IMR-90 (cell line): Measurements from ENCODE around the gene DHRS7B. TPM values are rescaled to one million over a fixed set of nuclear protein-coding genes. Genes with fewer than 3 reads are reported as not detected.

ENCODE experiments used
- ATAC-seq: fragments of 200-7000 bp; cut with Tn5 transposase; 2 replicates; pipeline ENCODE4 v1.9.1; 2020; ENCODE audit warnings: low read depth, mild to moderate bottlenecking, moderate library complexity
- BruUV-seq: library from RNA; stranded (reverse); fragments of 400-500 nt; replicated peaks from 2 replicates; lab custom pipeline; 2021; lab: Mats Ljungman, UMichigan
- CTCF ChIA-PET: fragments of 300-600 bp; formaldehyde crosslinking; extraction: SDS; loops from one replicate; lab custom pipeline; 2021; ENCODE audit warnings: antibody characterized with exemption; lab: Yijun Ruan, JAX
- POLR2A ChIA-PET: fragments of 300-600 bp; sonication (Branson Sonifier 250); formaldehyde crosslinking; loops from one replicate; lab custom pipeline; 2022; ENCODE audit warnings: antibody characterized with exemption; ENCODE audit not compliant: unreplicated experiment; lab: Charles Lee
- DNase-seq: peaks from one replicate; pipeline ENCODE4 v3.0.0; 2013
- H2AFZ ChIP-seq: replicated peaks from 2 replicates; pipeline ENCODE3; 2013; ENCODE audit warnings: low read length, mild to moderate bottlenecking; ENCODE audit not compliant: poor library complexity
- H2AK5ac ChIP-seq: 2 replicates; pipeline ENCODE4 v1.6.1; 2013; ENCODE audit warnings: low read depth, low read length, inconsistent platforms
- H2AK9ac ChIP-seq: replicated peaks from 2 replicates; pipeline ENCODE3; 2013; ENCODE audit warnings: mild to moderate bottlenecking, low read depth, low read length, moderate library complexity; ENCODE audit not compliant: poor library complexity
- H2BK120ac ChIP-seq: 2 replicates; pipeline ENCODE4 v1.6.1; 2013; ENCODE audit warnings: low read depth, low read length, inconsistent platforms
- H2BK15ac ChIP-seq: 3 replicates; pipeline ENCODE4 v1.6.1; 2013; ENCODE audit warnings: low read depth, low read length, inconsistent platforms
- H2BK20ac ChIP-seq: 2 replicates; pipeline ENCODE4 v1.6.1; 2013; ENCODE audit warnings: low read depth, mild to moderate bottlenecking, inconsistent platforms, low read length, moderate library complexity
- H2BK5ac ChIP-seq: 2 replicates; pipeline ENCODE4 v1.6.1; 2013; ENCODE audit warnings: mild to moderate bottlenecking, low read depth, low read length, inconsistent platforms; ENCODE audit not compliant: poor library complexity, severe bottlenecking
- H3K14ac ChIP-seq: replicated peaks from 2 replicates; pipeline ENCODE4 v1.6.1; 2013; ENCODE audit warnings: low read depth, low read length, inconsistent platforms
- H3K18ac ChIP-seq: 2 replicates; pipeline ENCODE4 v1.6.1; 2013; ENCODE audit warnings: low read depth, low read length, control low read depth
- H3K23ac ChIP-seq: 2 replicates; pipeline ENCODE4 v1.6.1; 2013; ENCODE audit warnings: low read depth, low read length, inconsistent platforms
- H3K27ac ChIP-seq: 2 replicates; pipeline ENCODE4 v1.5.1; 2013; ENCODE audit warnings: mild to moderate bottlenecking, control low read depth, low read length; ENCODE audit not compliant: insufficient read depth
- H3K27me3 ChIP-seq: 2 replicates; pipeline ENCODE4 v1.6.1; 2013; ENCODE audit warnings: low read length; ENCODE audit not compliant: control insufficient read depth, insufficient read depth
- H3K36me3 ChIP-seq: 2 replicates; pipeline ENCODE4 v1.6.1; 2013; ENCODE audit warnings: low read length, mixed read lengths; ENCODE audit not compliant: control insufficient read depth, insufficient read depth
- H3K4ac ChIP-seq: 2 replicates; pipeline ENCODE4 v1.6.1; 2013; ENCODE audit warnings: low read depth, low read length, inconsistent platforms
- H3K4me1 ChIP-seq: 2 replicates; pipeline ENCODE4 v1.6.1; 2013; ENCODE audit warnings: low read length, mixed read lengths; ENCODE audit not compliant: control insufficient read depth, insufficient read depth
- H3K4me2 ChIP-seq: 2 replicates; pipeline ENCODE4 v1.6.1; 2013; ENCODE audit warnings: low read depth, mild to moderate bottlenecking, control low read depth, low read length, moderate library complexity
- H3K4me3 ChIP-seq: 2 replicates; pipeline ENCODE4 v1.5.1; 2013; ENCODE audit warnings: low read depth, mild to moderate bottlenecking, control low read depth, low read length, moderate library complexity; ENCODE audit not compliant: insufficient read depth
- H3K56ac ChIP-seq: 2 replicates; pipeline ENCODE4 v1.6.1; 2013; ENCODE audit warnings: low read length, inconsistent platforms; ENCODE audit not compliant: insufficient read depth; ENCODE audit errors: extremely low read depth
- H3K79me1 ChIP-seq, 2 experiments: 2 replicates each; pipeline ENCODE4 v1.6.1; 2013; ENCODE audit warnings: low read length in 2 of 2, inconsistent platforms in 1 of 2, low read depth in 1 of 2
- H3K9ac ChIP-seq: 2 replicates; pipeline ENCODE4 v1.6.1; 2013; ENCODE audit warnings: low read depth, low read length, control low read depth
- H3K9me1 ChIP-seq: 2 replicates; pipeline ENCODE4 v1.6.1; 2013; ENCODE audit warnings: low read length, inconsistent platforms; ENCODE audit not compliant: insufficient read depth
- H3K9me3 ChIP-seq: 2 replicates; pipeline ENCODE4 v1.6.1; 2013; ENCODE audit warnings: low read length; ENCODE audit not compliant: control insufficient read depth, insufficient read depth
- H4K20me1 ChIP-seq: 2 replicates; pipeline ENCODE4 v1.6.1; 2013; ENCODE audit warnings: low read length, inconsistent platforms; ENCODE audit not compliant: insufficient read depth
- H4K5ac ChIP-seq: 2 replicates; pipeline ENCODE4 v1.6.1; 2013; ENCODE audit warnings: mild to moderate bottlenecking, low read depth, low read length, control low read depth
- H4K8ac ChIP-seq, 2 experiments: 2 replicates each; pipeline ENCODE4 v1.6.1; 2013; ENCODE audit warnings: low read depth in 2 of 2, low read length in 2 of 2, control low read depth in 1 of 2, inconsistent platforms in 1 of 2
- H4K91ac ChIP-seq: 2 replicates; pipeline ENCODE4 v1.6.1; 2013; ENCODE audit warnings: low read depth, low read length, inconsistent platforms; ENCODE audit not compliant: insufficient read depth
- RAD21 ChIP-seq: IDR thresholded peaks from 2 replicates; pipeline ENCODE4 v1.6.1; 2012; ENCODE audit warnings: low read length, improper control_type of control experiment
- SMC3 ChIP-seq: fragments of 150-350 bp; IDR thresholded peaks from 2 replicates; pipeline ENCODE4 v1.6.1; 2016; ENCODE audit warnings: low read depth, mild to moderate bottlenecking, antibody characterized with exemption, low read length, moderate library complexity
- USF2 ChIP-seq: fragments of 150-350 bp; IDR thresholded peaks from 2 replicates; pipeline ENCODE4 v1.6.1; 2017; ENCODE audit warnings: mild to moderate bottlenecking, antibody characterized with exemption, low read length, low read depth
- WGBS, 2 experiments: methylation state at CpG; one replicate each; pipeline versions ENCODE4 v1.1.5 to v1.1.7; 2013; ENCODE audit warnings: missing lambda C conversion rate in 2 of 2; ENCODE audit not compliant: insufficient read length in 1 of 2; ENCODE audit errors: extremely low coverage in 2 of 2; 5-methylcytosine and 5-hydroxymethylcytosine counted together
- dilution Hi-C: fragments of 300-500 bp; cut with HindIII; formaldehyde crosslinking; loops from one replicate; pipeline ENCODE4 v1.14.3; 2018; ENCODE audit warnings: low sequenced_read_pairs; ENCODE audit not compliant: unreplicated experiment
- in situ Hi-C: fragments of 300-500 bp; cut with MboI; formaldehyde crosslinking; loops from 3 replicates; pipeline ENCODE4 v1.14.3; 2019; ENCODE audit warnings: low sequenced_read_pairs, inconsistent platforms, mixed read lengths
- intact Hi-C: fragments of 100-400 bp; cut with micrococcal nuclease; formaldehyde crosslinking; loops from 2 replicates; pipeline ENCODE4 v1.10.0; 2022
- polyA plus RNA-seq, 3 experiments: library from polyadenylated mRNA; depleted of rRNA; stranded (reverse); fragments of >200 nt; gene quantifications; 2 replicates each; pipeline ENCODE4 v1.2.3, GENCODE V29; 2012; ENCODE audit warnings: low replicate concordance in 1 of 3
- total RNA-seq: library from RNA; depleted of rRNA; stranded (reverse); fragments of >200 nt; gene quantifications from 2 replicates; pipeline ENCODE4 v1.2.3, GENCODE V29; 2012
- TF ChIP-seq, protein P1 (sequence below): conservative IDR thresholded peaks from 2 replicates; pipeline ENCODE4 v1.5.1; 2012; ENCODE audit warnings: mild to moderate bottlenecking, low read depth, low read length, improper control_type of control experiment

DHRS7B gene
- total and polyA plus RNA-seq, 2 of the 4 experiments (the other 2 are of a cell fraction) = 24.4 to 34.4 TPM

DNA sequence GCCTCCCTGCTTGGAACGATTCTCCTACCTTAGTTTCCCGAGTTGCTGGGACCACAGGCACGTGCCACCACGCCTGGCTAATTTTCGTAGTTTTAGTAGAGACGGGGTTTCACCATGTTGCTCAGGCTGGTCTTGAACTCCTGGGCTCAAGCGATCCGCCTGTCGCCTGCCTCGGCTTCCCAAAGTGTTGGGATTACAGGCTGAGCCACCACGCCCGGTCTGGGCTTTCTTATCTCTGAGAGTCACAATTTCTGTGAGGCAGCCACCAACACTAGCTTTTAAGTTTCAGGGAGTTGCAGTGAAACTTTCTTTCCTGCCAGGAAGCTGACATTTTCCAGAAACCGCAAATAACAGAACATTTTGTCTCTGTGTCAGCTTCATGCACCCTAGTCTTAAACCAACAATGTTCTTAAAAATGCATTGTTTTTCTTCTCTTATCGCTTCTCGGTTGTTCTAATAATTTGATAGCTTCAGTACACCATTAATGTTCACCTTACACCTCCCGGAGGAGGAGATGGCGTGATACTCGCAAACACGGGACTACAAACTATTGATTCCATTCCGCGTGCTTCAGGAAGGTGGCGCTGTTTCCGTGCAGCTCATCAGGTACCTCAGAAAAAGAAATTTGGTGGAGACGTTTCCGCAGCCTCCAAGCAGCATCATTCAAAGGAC lies 7.4 kb upstream of the DHRS7B start:
- intact Hi-C loops = no loop called here
- Histone ChIP-seq H4K8ac (no peak overlapping the region), H2AK9ac (no peak overlapping the region), H3K27ac (no peak overlapping the region), H3K18ac (no peak overlapping the region), H4K91ac (no peak overlapping the region), H3K4me3 (no peak overlapping the region), H2BK20ac (no peak overlapping the region), H3K27me3 (peaks cover 22% of the 10 kb centered on the region), H3K79me1 (no peaks in the 10 kb centered on the region), H4K5ac (no peak overlapping the region), H3K56ac (no peak overlapping the region), H2BK120ac (no peak overlapping the region), H3K9me1 (no peaks in the 10 kb centered on the region), H3K36me3 (no peaks in the 10 kb centered on the region), H3K4ac (no peak overlapping the region), H3K23ac (no peak overlapping the region), H2BK5ac (no peak overlapping the region), H3K14ac (no peak overlapping the region), H2BK15ac (no peak overlapping the region), H2AFZ (no peak overlapping the region), H4K20me1 (no peaks in the 10 kb centered on the region), H2AK5ac (no peak overlapping the region), H3K9me3 (no peaks in the 10 kb centered on the region), H3K4me2 (no peak overlapping the region), H3K9ac (no peak overlapping the region), H3K4me1 (no peaks in the 10 kb centered on the region)
- TF ChIP-seq USF2 (no peak), RAD21 (peak; percentile 76), SMC3 (peak; percentile 68)
- TF ChIP-seq, protein P1, sequence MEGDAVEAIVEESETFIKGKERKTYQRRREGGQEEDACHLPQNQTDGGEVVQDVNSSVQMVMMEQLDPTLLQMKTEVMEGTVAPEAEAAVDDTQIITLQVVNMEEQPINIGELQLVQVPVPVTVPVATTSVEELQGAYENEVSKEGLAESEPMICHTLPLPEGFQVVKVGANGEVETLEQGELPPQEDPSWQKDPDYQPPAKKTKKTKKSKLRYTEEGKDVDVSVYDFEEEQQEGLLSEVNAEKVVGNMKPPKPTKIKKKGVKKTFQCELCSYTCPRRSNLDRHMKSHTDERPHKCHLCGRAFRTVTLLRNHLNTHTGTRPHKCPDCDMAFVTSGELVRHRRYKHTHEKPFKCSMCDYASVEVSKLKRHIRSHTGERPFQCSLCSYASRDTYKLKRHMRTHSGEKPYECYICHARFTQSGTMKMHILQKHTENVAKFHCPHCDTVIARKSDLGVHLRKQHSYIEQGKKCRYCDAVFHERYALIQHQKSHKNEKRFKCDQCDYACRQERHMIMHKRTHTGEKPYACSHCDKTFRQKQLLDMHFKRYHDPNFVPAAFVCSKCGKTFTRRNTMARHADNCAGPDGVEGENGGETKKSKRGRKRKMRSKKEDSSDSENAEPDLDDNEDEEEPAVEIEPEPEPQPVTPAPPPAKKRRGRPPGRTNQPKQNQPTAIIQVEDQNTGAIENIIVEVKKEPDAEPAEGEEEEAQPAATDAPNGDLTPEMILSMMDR = peak; percentile 82
- 51% methylated on average over 11 of the region's 25 CpGs; no CpG with 5 or more reads in 1 of the 2 experiments for WGBS, 2 experiments
- dilution Hi-C loops = no loop called here
- ChIA-PET POLR2A (no interaction called here), CTCF (interaction anchor here (0.6 to 1.7 kb wide), 11 partner anchors 8 to 394 kb away, joined by 3 to 9 read pairs (median 3); no protein-coding TSS in a partner anchor)
- ATAC-seq (peak; percentile 89), DNase-seq (peak; percentile 61)
- BruUV-seq = no TSS peak
- in situ Hi-C loops = no loop called here
